Hindlimb muscle (tissue), 1 donor: ENCODE results near the gene CPNE5. TPM values are rescaled to one million over a fixed set of nuclear protein-coding genes. Genes with fewer than 3 reads are reported as not detected.

Source experiments
- DNase-seq: peaks from one replicate; pipeline ENCODE4 v3.0.0-alpha.2; 2013
- polyA plus RNA-seq: library from polyadenylated mRNA; unstranded; fragments of 120-200 nt; gene quantifications from one replicate; pipeline ENCODE4 v1.2.1, GENCODE V29; 2013; ENCODE audit not compliant: insufficient read length

CPNE5 gene
- polyA plus RNA-seq, 1 donor = 16.9 TPM

GRCh38 chr6:36791085-36791484 lies 48.2 kb downstream of the CPNE5 start:
- DNase-seq = no peak

- no peak for DNase-seq
Observed at GRCh38 chr6:36788768-36789167, 50.5 kb downstream of the CPNE5 start.

- DNase-seq = no peak
Observed at GRCh38 chr6:36788186-36788585, 51.1 kb downstream of the CPNE5 start.

- no peak for DNase-seq
Observed at GRCh38 chr6:36787210-36787609, 52.0 kb downstream of the CPNE5 start.

GRCh38 chr6:36786055-36786675 lies 53.1 kb downstream of the CPNE5 start:
- DNase-seq = no peak

GRCh38 chr6:36784376-36784636 lies 54.9 kb downstream of the CPNE5 start:
- no peak for DNase-seq

GRCh38 chr6:36783603-36784375 lies 55.5 kb downstream of the CPNE5 start:
- no peak for DNase-seq

GRCh38 chr6:36781669-36782068 lies 57.6 kb downstream of the CPNE5 start:
- DNase-seq = no peak

GRCh38 chr6:36780442-36781177 lies 58.6 kb downstream of the CPNE5 start:
- DNase-seq = no peak

- no peak for DNase-seq
Observed at GRCh38 chr6:36779227-36779626, 60.0 kb downstream of the CPNE5 start.

GRCh38 chr6:36777801-36778200 lies 61.4 kb downstream of the CPNE5 start:
- no peak for DNase-seq

- DNase-seq = no peak
Observed at GRCh38 chr6:36776167-36776566, 63.1 kb downstream of the CPNE5 start.

- DNase-seq = no peak
Observed at GRCh38 chr6:36774331-36774730, 64.9 kb downstream of the CPNE5 start.

- no peak for DNase-seq
Observed at GRCh38 chr6:36772397-36772796, 66.8 kb downstream of the CPNE5 start.

GRCh38 chr6:36771145-36771544 lies 68.1 kb downstream of the CPNE5 start:
- no peak for DNase-seq

GRCh38 chr6:36769676-36770499 lies 69.4 kb downstream of the CPNE5 start:
- DNase-seq = no peak

GRCh38 chr6:36769183-36769675 lies 70.0 kb downstream of the CPNE5 start:
- no peak for DNase-seq

GRCh38 chr6:36766399-36766945 lies 72.8 kb downstream of the CPNE5 start:
- no peak for DNase-seq

GRCh38 chr6:36765594-36766398 lies 73.4 kb downstream of the CPNE5 start:
- peak; percentile 82 for DNase-seq

GRCh38 chr6:36765190-36765589 lies 74.1 kb downstream of the CPNE5 start:
- no peak for DNase-seq

- no peak for DNase-seq
Observed at GRCh38 chr6:36762123-36762522, 77.1 kb downstream of the CPNE5 start.
